MM.1S (cell line): ENCODE measurements around the gene DNAAF5.

Experiments
- DNase-seq: peaks from one replicate; pipeline ENCODE4 v3.0.0-alpha.2; 2015
- H2AFZ ChIP-seq: fragments of 300-600 bp; sonication (generic); 2 replicates; pipeline ENCODE4 v1.6.0; 2016; ENCODE audit warnings: antibody characterized with exemption, low read length
- H3F3A ChIP-seq: fragments of 300-600 bp; sonication (generic); 2 replicates; pipeline ENCODE4 v1.6.1; 2016; ENCODE audit warnings: mild to moderate bottlenecking, antibody characterized with exemption, low read length, moderate library complexity, mixed read lengths; ENCODE audit not compliant: insufficient read depth
- H3K27ac ChIP-seq: fragments of 300-600 bp; sonication (generic); 2 replicates; pipeline ENCODE4 v1.5.1; 2016; ENCODE audit warnings: mild to moderate bottlenecking, low read length
- H3K27me3 ChIP-seq: fragments of 300-600 bp; sonication (generic); replicated peaks from 2 replicates; pipeline ENCODE4 v1.6.0; 2016; ENCODE audit warnings: low read length; ENCODE audit not compliant: insufficient read depth
- H3K36me3 ChIP-seq: fragments of 300-600 bp; sonication (generic); replicated peaks from 2 replicates; pipeline ENCODE4 v1.6.1; 2016; ENCODE audit warnings: mild to moderate bottlenecking, low read length, mixed read lengths; ENCODE audit not compliant: insufficient read depth
- H3K4me1 ChIP-seq: fragments of 300-600 bp; sonication (generic); 2 replicates; pipeline ENCODE4 v1.6.1; 2016; ENCODE audit warnings: low read length, mixed read lengths
- H3K4me2 ChIP-seq: fragments of 300-600 bp; sonication (generic); 2 replicates; pipeline ENCODE4 v1.6.0; 2016; ENCODE audit warnings: low read depth, low read length
- H3K4me3 ChIP-seq: fragments of 300-600 bp; sonication (generic); 2 replicates; pipeline ENCODE4 v1.5.1; 2016; ENCODE audit warnings: low read length, mixed read lengths
- H3K79me2 ChIP-seq: fragments of 300-600 bp; sonication (generic); 2 replicates; pipeline ENCODE4 v1.6.1; 2016; ENCODE audit warnings: mixed run types, low read length, mixed read lengths
- H3K9ac ChIP-seq: fragments of 300-600 bp; sonication (generic); 2 replicates; pipeline ENCODE4 v1.6.1; 2016; ENCODE audit warnings: low read length, mixed read lengths
- H3K9me2 ChIP-seq: fragments of 300-600 bp; sonication (generic); replicated peaks from 2 replicates; pipeline ENCODE4 v1.6.1; 2016; ENCODE audit warnings: mild to moderate bottlenecking, low read length, mixed read lengths; ENCODE audit not compliant: insufficient read depth
- H3K9me3 ChIP-seq: fragments of 300-600 bp; sonication (generic); replicated peaks from 2 replicates; pipeline ENCODE4 v1.6.1; 2016; ENCODE audit warnings: mild to moderate bottlenecking, low read length, mixed read lengths; ENCODE audit not compliant: insufficient read depth
- H4K20me1 ChIP-seq: fragments of 300-600 bp; sonication (generic); 2 replicates; pipeline ENCODE4 v1.6.1; 2016; ENCODE audit warnings: mild to moderate bottlenecking, low read length, moderate library complexity, mixed read lengths; ENCODE audit not compliant: insufficient read depth
- EZH2 ChIP-seq: fragments of 300-600 bp; sonication (generic); optimal IDR thresholded peaks from 2 replicates; pipeline ENCODE3; 2017; ENCODE audit warnings: low read depth, mild to moderate bottlenecking, antibody characterized with exemption, low read length, mixed read lengths
- EZH2phosphoT487 ChIP-seq: fragments of 300-600 bp; sonication (generic); IDR thresholded peaks from 2 replicates; pipeline ENCODE4 v1.6.1; 2018; ENCODE audit warnings: antibody characterized with exemption, low read length
- TF ChIP-seq, protein P1 (sequence below): fragments of 300-600 bp; sonication (generic); IDR thresholded peaks from 2 replicates; pipeline ENCODE4 v1.5.1; 2016; ENCODE audit warnings: antibody characterized with exemption, low read length, mixed read lengths

The DNAAF5 gene

DNA sequence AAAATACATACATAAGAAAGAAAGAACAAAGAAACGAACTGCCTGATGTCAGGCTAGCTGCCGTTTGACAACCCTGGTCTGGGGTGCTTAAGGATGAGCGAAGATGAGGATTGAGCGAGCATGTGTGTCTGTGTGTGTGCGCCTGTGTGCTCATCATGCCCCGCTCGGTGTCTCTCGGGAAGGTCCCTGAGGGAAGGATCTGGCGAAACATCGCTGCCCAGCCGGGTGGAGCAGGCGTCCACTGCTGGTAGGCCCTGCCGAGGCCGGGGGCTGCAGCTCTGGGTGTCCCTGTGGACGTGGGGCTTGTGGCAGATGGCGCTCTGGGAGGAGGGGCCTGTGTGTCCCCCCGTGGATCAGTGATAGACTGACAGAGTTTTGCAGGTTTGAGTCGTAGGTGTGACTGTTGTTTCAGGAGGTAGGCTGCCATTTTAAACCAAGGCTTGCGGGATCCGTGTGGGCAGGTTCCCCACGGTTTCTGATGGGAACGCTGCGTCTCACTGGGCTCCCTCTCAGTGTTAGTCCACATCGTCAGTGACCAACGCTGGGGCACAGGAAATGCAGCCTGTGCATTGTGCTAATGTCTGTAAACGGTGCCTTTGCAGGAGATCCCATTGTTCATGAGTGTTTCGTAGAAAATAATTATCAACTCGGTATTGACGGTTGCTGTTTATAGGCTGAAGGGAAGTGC lies 99.9 kb downstream of the DNAAF5 start:
- H3K27ac ChIP-seq, result no peak overlapping the region
- H3K4me3 ChIP-seq, result no peak overlapping the region
- peaks cover 12% of the 10 kb centered on the region for H3K36me3 ChIP-seq
- H3F3A ChIP-seq, result peaks cover 11% of the 10 kb centered on the region
- no peak overlapping the region for H3K9ac ChIP-seq
- H3K4me1 ChIP-seq, result peaks cover 10% of the 10 kb centered on the region
- no peak overlapping the region for H2AFZ ChIP-seq
- H3K79me2 ChIP-seq, result peaks cover 95% of the 10 kb centered on the region
- no peaks in the 10 kb centered on the region for H3K9me3 ChIP-seq
- DNase-seq, result no peak
- no peaks in the 10 kb centered on the region for H3K9me2 ChIP-seq
- H3K27me3 ChIP-seq, result no peaks in the 10 kb centered on the region
- TF ChIP-seq EZH2phosphoT487, result no peak
- no peaks in the 10 kb centered on the region for H4K20me1 ChIP-seq
- no peak overlapping the region for H3K4me2 ChIP-seq

DNA sequence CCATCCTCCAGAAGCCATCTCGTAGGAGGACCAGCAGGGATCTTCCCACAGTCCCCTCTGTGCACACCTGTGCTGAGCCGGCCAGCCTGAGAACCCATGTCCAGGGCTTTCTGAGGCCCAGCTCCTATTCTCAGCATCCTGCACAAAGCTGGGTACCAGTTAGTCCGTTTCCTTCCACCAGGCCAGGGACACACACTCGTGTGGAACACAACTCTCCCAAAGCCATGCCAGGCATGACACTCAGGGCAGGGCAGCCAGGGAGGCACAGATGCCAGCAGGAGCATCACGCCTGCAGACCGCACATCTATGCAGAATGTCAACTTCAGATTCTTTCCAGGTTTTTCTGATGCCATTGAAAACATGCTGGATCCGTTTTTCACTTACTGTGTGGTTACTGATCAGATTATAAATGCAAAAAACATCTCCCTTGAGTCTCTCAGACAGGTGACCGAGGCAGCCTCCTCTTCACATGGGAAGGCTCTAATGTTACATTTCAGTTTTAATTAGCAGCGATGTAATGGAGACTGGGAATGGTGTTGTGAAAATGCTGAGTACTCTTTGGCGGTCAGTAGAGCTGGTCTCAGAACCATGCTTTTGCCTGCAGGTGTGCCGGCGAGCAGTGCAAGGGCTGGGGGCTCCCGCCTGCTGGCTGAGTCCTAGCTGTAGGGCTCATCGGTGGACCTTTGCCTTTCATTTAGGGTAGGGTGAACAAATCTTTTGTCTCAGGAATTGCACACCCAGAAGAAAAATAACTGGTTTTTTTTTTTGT lies 102.5 kb downstream of the DNAAF5 start:
- Histone ChIP-seq H3K4me2 (no peak overlapping the region), H3K79me2 (peaks cover 88% of the 10 kb centered on the region), H3K9me2 (no peaks in the 10 kb centered on the region), H3K27me3 (no peaks in the 10 kb centered on the region), H3K4me3 (no peak overlapping the region), H3K9ac (no peak overlapping the region), H3K36me3 (peaks cover 5% of the 10 kb centered on the region), H2AFZ (no peak overlapping the region), H4K20me1 (no peaks in the 10 kb centered on the region), H3F3A (peaks cover 25% of the 10 kb centered on the region), H3K9me3 (no peaks in the 10 kb centered on the region), H3K4me1 (peaks cover 24% of the 10 kb centered on the region), H3K27ac (no peak overlapping the region)
- TF ChIP-seq EZH2, result no peak
- no peak for TF ChIP-seq EZH2phosphoT487
- DNase-seq, result no peak

- H3K4me1 ChIP-seq, result peaks cover 24% of the 10 kb centered on the region
These were observed 103.6 kb downstream of the DNAAF5 start for GRCh38 chr7:830069-830468.

GRCh38 chr7:831596-832166 lies 105.2 kb downstream of the DNAAF5 start:
- H3K9me2 ChIP-seq, result no peaks in the 10 kb centered on the region
- no peaks in the 10 kb centered on the region; the same call in 1 of the 2 replicates for H3K36me3 ChIP-seq
- peak; percentile 73 for DNase-seq
- peak overlapping the region; percentile 91 for H3K27ac ChIP-seq
- H3K9me3 ChIP-seq, result no peaks in the 10 kb centered on the region
- peak overlapping the region; percentile 45 for H3K4me3 ChIP-seq
- H3K79me2 ChIP-seq, result peaks cover 89% of the 10 kb centered on the region
- peaks cover 25% of the 10 kb centered on the region for H3F3A ChIP-seq
- peaks cover 24% of the 10 kb centered on the region for H3K4me1 ChIP-seq
- no peaks in the 10 kb centered on the region for H4K20me1 ChIP-seq
- peak overlapping the region; percentile 63 for H3K9ac ChIP-seq
- TF ChIP-seq, protein P1, sequence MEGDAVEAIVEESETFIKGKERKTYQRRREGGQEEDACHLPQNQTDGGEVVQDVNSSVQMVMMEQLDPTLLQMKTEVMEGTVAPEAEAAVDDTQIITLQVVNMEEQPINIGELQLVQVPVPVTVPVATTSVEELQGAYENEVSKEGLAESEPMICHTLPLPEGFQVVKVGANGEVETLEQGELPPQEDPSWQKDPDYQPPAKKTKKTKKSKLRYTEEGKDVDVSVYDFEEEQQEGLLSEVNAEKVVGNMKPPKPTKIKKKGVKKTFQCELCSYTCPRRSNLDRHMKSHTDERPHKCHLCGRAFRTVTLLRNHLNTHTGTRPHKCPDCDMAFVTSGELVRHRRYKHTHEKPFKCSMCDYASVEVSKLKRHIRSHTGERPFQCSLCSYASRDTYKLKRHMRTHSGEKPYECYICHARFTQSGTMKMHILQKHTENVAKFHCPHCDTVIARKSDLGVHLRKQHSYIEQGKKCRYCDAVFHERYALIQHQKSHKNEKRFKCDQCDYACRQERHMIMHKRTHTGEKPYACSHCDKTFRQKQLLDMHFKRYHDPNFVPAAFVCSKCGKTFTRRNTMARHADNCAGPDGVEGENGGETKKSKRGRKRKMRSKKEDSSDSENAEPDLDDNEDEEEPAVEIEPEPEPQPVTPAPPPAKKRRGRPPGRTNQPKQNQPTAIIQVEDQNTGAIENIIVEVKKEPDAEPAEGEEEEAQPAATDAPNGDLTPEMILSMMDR, result no peak
- TF ChIP-seq EZH2 (no peak), EZH2phosphoT487 (no peak)
- H3K27me3 ChIP-seq, result no peaks in the 10 kb centered on the region
- no peak overlapping the region for H2AFZ ChIP-seq
- peak overlapping the region; percentile 73 for H3K4me2 ChIP-seq

More at GRCh38 chr7:830069-830468, 103.6 kb downstream of the DNAAF5 start:
- H3K36me3 ChIP-seq, result peaks cover 5% of the 10 kb centered on the region; the same call in 1 of the 2 replicates
- H3F3A ChIP-seq, result peaks cover 25% of the 10 kb centered on the region
- no peaks in the 10 kb centered on the region for H4K20me1 ChIP-seq
- H3K4me3 ChIP-seq, result no peak overlapping the region
- peaks cover 89% of the 10 kb centered on the region for H3K79me2 ChIP-seq
- H3K27ac ChIP-seq, result no peak overlapping the region
- H3K27me3 ChIP-seq, result no peaks in the 10 kb centered on the region
- no peak overlapping the region for H3K9ac ChIP-seq
- H3K9me2 ChIP-seq, result no peaks in the 10 kb centered on the region
- H2AFZ ChIP-seq, result no peak overlapping the region
- no peaks in the 10 kb centered on the region for H3K9me3 ChIP-seq
- TF ChIP-seq EZH2phosphoT487 (no peak), EZH2 (no peak)
- TF ChIP-seq, protein P1, result no peak
- no peak overlapping the region for H3K4me2 ChIP-seq
- no peak for DNase-seq
